ENCODE data around the gene ATP13A4.

The ATP13A4 gene

GRCh38 chr3:193496658-193497057 is 58.0 kb downstream of the ATP13A4 start:
- TF ChIP-seq, protein P1, sequence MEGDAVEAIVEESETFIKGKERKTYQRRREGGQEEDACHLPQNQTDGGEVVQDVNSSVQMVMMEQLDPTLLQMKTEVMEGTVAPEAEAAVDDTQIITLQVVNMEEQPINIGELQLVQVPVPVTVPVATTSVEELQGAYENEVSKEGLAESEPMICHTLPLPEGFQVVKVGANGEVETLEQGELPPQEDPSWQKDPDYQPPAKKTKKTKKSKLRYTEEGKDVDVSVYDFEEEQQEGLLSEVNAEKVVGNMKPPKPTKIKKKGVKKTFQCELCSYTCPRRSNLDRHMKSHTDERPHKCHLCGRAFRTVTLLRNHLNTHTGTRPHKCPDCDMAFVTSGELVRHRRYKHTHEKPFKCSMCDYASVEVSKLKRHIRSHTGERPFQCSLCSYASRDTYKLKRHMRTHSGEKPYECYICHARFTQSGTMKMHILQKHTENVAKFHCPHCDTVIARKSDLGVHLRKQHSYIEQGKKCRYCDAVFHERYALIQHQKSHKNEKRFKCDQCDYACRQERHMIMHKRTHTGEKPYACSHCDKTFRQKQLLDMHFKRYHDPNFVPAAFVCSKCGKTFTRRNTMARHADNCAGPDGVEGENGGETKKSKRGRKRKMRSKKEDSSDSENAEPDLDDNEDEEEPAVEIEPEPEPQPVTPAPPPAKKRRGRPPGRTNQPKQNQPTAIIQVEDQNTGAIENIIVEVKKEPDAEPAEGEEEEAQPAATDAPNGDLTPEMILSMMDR (conservative IDR thresholded peaks at IDR 0.05): no peak
- TF ChIP-seq ZFX (IDR thresholded peaks at IDR 0.05): no peak
- H3K27ac ChIP-seq: no peak overlapping the region

DNA sequence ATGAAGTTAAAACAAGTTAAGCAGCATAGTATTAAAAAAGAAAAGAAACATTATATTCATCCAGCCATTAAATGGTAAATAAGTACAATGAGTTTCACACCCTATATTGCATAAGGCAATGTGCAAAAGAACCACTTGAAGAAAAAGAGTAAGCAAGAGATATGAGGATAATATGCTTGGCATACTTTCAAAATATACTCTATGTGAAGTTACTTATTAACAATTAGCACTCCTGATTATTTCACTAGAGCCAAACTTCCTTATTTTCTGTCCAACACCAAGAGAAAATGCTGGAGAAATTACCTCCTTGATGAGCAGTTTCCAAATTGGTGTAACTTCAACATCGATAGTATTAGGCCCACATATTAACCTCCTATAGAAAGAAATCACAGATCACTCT is 63.7 kb downstream of the ATP13A4 start:
- no peak overlapping the region for H3K27ac ChIP-seq

GRCh38 chr3:193490580-193490979 is 64.1 kb downstream of the ATP13A4 start:
- TF ChIP-seq, protein P1 (conservative IDR thresholded peaks at IDR 0.05): no peak
- TF ChIP-seq ZFX (IDR thresholded peaks at IDR 0.05): no peak
- no peak overlapping the region for H3K27ac ChIP-seq

More for the DNA sequence above, 63.7 kb downstream of the ATP13A4 start:
- TF ChIP-seq, protein P1 (conservative IDR thresholded peaks at IDR 0.05): no peak
- no peak for TF ChIP-seq ZFX (IDR thresholded peaks at IDR 0.05)

- no peak overlapping the region for H3K27ac ChIP-seq
- TF ChIP-seq ZFX (IDR thresholded peaks at IDR 0.05): no peak
- TF ChIP-seq, protein P1 (conservative IDR thresholded peaks at IDR 0.05): no peak
These were observed 64.7 kb downstream of the ATP13A4 start for GRCh38 chr3:193489949-193490348.

- no peak for TF ChIP-seq ZFX (IDR thresholded peaks at IDR 0.05)
- TF ChIP-seq, protein P1 (conservative IDR thresholded peaks at IDR 0.05): no peak
- no peak overlapping the region for H3K27ac ChIP-seq
These were observed 66.0 kb downstream of the ATP13A4 start for GRCh38 chr3:193488741-193489140.

DNA sequence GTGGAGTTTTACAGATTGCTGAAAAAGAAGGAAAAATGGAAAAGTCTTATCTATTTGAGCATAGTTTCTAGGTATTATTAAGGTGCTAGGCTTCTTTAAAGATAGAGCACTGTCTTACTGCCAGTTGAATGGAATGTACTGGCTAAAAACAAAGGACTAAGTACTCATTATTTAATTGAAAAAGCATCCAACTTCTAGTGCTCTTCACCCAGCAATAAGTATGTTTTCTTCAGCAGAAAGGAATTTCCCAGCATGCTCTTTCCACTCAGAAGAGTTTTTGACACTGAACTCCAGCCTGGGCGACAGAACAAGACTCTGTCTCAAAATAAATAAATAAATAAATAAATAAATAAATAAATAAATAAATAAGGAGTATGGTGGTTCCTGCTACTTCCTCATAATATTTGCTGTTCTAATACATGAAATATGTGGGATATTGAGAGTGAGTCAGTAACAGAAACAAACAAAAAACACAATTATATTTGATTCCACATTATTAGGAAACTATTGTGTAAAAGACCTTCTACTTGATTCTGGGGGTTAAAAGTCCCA is 70.6 kb downstream of the ATP13A4 start:
- H3K27ac ChIP-seq: no peak overlapping the region
- TF ChIP-seq, protein P1 (conservative IDR thresholded peaks at IDR 0.05): no peak
- no peak for TF ChIP-seq ZFX (IDR thresholded peaks at IDR 0.05)

DNA sequence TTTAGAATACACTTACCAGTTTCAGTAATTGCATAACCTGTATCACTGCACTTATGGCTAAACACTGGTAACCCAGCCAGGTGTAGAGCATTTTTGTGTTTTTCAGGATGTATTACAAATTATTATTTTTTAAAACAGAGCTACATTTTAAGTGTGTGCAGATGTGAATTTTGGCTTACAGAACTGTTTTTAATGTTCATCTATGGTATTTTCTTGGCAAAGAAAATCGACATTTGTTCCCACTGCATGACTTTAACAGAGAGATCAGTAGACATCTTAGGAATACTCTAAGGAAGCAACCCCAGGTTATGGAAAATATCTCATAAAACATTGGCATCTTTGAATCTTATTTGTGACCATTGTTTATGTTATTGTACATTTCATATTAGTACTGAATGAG is 73.3 kb downstream of the ATP13A4 start:
- TF ChIP-seq ZFX (IDR thresholded peaks at IDR 0.05): no peak
- TF ChIP-seq, protein P1 (conservative IDR thresholded peaks at IDR 0.05): no peak

More for the DNA sequence above, 73.3 kb downstream of the ATP13A4 start:
- H3K27ac ChIP-seq: no peak overlapping the region
